Measurements from ENCODE around the gene MARVELD1.

Gene MARVELD1

DNA sequence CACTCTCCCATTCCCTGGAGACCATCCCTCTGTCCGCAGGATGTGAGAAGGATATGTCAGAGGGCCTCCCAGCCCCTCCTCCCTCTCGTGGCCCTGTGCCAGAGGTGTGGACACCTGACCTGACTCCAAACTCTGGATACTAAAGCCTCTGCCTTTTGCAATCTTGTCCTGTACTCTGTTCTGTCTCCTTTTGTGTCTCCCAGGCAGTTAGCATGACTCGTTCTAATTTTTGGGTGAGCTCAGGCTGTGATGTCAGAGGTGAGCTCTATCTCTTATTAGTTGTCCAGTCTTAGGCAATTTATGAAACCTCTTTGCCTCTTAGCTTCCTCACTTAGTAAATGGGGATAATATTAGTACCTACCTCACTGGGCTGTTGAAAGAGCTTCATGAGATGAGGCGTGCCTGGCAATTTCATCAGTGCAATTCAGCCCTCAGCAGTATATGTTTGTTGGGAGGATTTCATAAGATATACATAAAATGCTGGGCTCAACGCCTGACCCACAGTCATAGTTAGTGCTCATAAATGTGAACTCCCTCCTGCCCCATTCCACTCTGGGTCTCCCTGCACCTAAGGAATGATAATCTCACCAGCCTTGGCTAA, 10.9 kb downstream of the MARVELD1 start:
- TF ChIP-seq GATA2 (IDR thresholded peaks at IDR 0.05; ENCODE audit: low read depth, low read length) = no peak
- TF ChIP-seq GATA3 (IDR thresholded peaks at IDR 0.05; ENCODE audit: low read depth, low read length) = no peak

DNA sequence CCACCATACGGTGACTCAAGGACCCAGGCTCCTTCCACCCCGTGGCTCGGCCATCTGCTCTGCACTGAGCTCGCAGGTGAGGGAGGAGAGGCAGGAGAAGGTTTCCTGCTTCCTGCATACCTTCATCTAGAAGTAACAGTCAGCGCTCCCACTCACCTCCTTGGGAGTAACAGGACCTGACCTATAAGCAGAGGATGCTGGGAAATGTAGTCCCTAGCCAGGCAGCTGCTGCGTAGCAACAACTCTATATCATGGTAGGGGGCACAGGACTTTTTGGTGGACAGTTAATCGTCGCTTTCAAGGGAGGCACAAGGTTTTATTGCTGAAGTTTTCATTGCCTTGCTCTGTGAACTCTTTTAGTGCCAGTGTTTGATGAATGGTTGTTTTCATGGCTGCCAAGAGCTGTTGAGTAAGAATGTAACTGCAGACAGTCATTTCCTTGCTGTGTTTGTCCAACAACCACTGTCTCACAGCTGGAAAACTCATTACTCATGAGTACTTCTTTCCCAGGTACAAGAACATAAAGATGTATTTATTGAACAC, 13.2 kb downstream of the MARVELD1 start:
- TF ChIP-seq GATA2 (IDR thresholded peaks at IDR 0.05; ENCODE audit: low read depth, low read length) (no peak), GATA3 (IDR thresholded peaks at IDR 0.05; ENCODE audit: low read depth, low read length) (no peak)

DNA sequence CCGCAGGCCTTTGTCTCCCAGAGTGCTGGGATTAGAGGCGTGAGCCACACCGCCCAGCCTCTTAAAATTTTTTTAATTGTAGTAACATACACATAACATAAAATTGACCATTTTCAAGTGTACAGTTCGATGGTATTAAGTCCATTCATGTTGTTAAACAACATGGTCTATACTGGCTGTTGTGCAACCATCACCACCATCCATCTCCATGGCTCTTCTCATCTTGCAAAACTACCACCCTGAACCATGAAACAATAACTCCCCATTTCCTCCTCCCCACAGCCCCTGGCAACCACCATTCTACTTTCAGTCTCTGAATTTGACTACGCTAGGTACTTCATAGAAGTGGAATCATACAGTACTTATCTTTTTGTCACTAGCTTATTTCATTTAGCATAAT, 15.5 kb downstream of the MARVELD1 start:
- TF ChIP-seq GATA2 (IDR thresholded peaks at IDR 0.05; ENCODE audit: low read depth, low read length) (no peak), GATA3 (IDR thresholded peaks at IDR 0.05; ENCODE audit: low read depth, low read length) (no peak)

DNA sequence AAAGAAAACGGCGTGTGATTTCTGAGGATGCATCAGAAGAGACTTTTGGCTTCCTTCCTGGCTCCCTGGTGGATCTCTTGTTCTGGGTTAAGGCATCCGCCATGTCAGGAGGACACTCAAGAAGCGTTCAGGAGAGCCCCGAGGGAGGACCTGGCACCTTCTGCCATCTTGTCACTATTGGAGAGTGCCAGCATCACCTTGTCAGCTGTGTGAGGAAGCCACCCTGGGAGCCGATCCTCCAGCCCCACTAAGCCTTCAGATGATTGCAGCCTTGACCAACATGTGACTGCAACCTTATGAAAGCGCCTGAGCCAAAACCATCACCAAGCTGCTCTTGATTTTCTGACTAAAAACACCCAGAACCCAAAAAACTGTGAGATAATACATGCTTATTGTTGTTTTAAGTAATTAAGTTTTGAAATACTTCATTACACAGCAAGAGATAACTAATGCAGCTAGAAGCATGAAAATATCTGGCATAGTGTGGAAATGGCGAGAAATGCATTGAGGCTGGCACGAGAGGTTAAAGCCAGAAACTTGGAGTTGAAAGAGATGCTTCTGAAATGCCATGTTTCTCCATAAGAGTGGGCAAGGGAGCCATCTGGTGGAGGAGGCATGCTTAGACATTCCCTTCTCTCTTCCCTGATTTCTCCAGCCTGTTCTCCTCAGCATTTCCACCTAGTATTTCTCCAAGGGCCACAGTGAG, 18.0 kb downstream of the MARVELD1 start:
- TF ChIP-seq GATA3 (IDR thresholded peaks at IDR 0.05; ENCODE audit: low read depth, low read length) (no peak), GATA2 (IDR thresholded peaks at IDR 0.05; ENCODE audit: low read depth, low read length) (no peak)

DNA sequence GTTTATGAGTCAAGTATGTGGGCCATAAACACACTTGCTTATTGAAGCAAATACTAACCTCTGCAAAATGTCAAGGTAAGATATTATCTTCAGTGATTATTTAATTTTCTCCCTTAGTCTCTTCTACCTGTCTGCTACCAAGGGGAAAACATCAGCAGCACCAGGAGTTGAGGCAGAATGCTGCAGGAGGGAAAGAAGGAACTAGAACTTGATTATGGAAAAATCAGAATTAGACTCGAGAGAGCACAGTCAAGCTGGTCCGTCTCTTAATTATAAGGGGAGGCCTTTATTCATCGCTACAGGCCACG, 18.5 kb downstream of the MARVELD1 start:
- TF ChIP-seq GATA3 (IDR thresholded peaks at IDR 0.05; ENCODE audit: low read depth, low read length) (no peak), GATA2 (IDR thresholded peaks at IDR 0.05; ENCODE audit: low read depth, low read length) (no peak)

DNA sequence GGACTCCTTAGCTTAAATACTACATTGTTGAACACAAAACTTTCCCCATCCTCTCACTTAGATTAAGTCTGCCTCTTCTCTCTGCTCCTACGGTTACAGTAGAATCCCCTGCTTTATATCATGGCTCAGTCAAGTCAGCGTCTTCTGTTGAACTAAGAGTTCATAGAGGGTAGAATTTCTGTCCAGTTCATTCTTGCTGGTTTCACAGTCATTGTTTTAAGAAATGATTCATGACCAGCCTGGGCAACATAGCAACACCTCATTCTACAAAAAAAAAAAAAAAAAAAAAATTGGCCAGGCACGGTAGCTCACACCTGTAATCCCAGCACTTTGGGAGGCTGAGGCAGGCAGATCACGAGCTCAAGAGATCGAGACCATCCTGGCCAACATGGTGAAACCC, 19.7 kb downstream of the MARVELD1 start:
- no peak for TF ChIP-seq GATA2 (IDR thresholded peaks at IDR 0.05; ENCODE audit: low read depth, low read length)
- no peak for TF ChIP-seq GATA3 (IDR thresholded peaks at IDR 0.05; ENCODE audit: low read depth, low read length)

DNA sequence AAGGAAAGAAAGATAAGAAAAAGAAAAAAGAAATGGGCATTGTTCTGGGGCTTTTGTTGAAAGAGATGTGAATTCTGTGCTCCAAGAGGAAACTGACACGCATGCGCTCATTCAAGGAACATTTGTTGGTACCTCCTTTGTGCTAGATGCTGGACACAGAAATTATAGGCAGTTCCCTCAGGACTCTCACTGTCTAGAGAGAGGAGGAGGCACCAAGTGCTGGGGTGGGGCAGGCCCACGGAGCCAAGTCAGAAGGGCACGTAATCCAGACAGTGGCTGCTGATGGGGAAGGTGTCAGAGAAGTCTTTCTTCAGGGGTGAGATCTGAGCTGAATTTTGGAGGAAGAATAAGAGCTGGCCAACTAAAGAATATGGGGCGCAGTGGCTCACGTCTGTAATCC, 20.5 kb downstream of the MARVELD1 start:
- TF ChIP-seq GATA2 (IDR thresholded peaks at IDR 0.05; ENCODE audit: low read depth, low read length) (no peak), GATA3 (IDR thresholded peaks at IDR 0.05; ENCODE audit: low read depth, low read length) (no peak)

DNA sequence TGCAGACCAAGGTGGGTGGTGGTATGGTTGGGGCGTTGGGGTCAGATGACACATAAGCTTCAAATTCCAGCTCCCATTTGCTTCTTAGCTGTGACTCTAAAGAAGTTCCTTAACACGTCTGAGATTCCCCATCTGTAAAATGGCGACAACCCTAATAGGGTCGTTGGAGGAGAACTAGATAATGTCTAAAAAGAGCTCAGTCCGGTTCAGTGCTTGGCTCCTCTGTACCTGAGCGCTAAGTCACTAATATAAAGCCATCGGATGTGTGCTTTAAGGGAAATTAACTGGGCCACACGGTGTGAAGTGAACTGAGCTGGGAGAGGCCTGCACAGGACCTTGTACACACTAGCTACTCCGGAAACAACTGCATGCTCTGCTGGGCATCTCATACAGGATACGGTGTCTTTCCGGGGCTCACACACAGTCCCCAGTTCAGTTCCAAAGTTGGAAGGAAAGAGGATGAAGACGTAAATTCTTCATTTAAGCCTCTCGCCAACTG, 22.9 kb downstream of the MARVELD1 start:
- no peak for TF ChIP-seq GATA2 (IDR thresholded peaks at IDR 0.05; ENCODE audit: low read depth, low read length)
- TF ChIP-seq GATA3 (IDR thresholded peaks at IDR 0.05; ENCODE audit: low read depth, low read length) = no peak

DNA sequence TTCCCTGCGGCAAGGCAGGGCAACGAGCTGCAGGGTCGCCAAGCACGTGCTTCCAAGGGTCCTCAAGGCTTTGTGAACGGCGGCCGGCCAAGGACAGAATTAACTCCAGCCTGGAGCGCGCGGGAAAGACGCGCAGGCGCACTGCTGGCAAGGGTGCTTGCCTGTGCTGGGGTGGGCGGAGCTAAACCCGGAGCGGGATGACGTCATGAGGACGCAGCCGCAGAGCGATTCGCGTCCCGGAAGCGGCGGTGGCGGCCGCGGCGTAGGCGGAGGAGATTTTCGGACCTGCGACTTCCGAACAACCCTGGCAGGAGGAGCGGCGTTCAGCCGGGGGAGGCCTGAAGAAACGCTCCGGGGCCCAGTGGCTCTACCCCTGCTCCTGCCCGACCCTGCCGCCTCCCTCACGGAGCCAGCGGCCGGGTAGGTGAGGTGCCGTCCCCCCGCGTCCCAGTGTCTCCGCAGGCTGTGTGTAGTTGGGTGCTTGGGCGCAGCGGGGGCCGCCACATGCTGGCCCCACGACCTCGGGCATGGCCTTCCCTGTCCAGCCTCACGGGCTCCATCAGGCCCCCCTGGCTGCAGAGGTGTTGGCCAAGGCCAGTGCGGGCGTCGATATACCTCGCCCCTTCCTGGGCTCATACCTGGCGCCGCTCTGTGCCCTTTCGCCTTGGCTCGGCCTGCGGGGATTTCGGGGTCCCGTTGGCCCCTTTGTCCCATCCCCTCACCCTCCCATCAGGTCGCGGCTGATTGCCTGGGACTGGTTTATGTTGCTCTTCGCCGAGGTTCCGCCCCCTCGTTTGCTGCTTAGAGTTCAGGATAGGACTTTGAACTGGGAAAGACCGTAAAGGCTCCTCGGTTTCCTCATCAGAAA, 23.6 kb downstream of the MARVELD1 start, which contains the start of gene ZFYVE27:
Gene ZFYVE27 (plus strand): TSS at position 227 of the 868 bp plus-strand sequence. CDS start 1,350 bp downstream, outside the sequence.
- TF ChIP-seq GATA3 (IDR thresholded peaks at IDR 0.05; ENCODE audit: low read depth, low read length) = no peak

DNA sequence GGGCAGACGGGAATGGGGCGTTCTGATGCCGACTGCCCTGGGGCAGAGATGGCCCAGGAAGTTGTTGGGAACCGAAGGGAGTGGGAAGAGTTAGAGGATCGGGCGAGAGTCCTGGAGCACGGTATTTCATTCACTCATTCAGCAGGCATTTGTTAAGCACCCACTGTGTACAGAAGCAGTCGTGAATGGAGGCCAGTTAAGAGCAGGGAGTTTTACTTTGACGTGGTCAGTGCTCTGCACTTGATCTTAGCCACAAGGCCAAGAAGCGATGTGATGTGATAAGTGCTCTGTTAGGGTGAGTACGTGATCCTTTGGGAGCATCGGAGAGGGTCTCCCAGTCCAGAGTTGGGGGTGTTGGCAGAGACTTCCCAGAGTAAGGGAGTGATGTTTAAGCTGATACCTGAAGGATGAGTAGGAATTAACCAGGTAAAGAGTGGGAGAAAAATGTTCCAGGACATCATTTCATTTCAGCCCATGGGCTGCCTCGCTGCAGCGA, 24.3 kb downstream of the MARVELD1 start:
- TF ChIP-seq GATA3 (IDR thresholded peaks at IDR 0.05; ENCODE audit: low read depth, low read length) = no peak
- TF ChIP-seq GATA2 (IDR thresholded peaks at IDR 0.05; ENCODE audit: low read depth, low read length) = no peak

DNA sequence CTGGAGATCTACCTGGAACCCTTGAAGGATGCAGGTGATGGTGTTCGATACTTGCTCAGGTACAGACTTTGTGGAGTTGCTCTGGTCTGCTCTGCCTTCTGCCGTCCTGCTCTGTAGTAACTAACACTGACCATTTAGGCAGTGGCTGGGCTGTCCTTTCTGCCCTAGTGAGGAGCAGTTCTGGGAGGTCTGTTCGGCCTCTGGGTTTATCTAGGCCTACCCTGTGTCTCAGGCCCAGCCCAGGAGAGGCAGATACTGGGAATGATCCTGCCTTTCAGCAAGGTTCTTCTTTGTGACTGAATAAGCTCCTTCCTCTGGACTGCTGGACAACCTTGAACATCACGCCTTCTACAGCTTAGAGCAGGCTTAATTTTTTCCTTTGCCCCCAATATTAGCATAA, 25.1 kb downstream of the MARVELD1 start:
- TF ChIP-seq GATA3 (IDR thresholded peaks at IDR 0.05; ENCODE audit: low read depth, low read length) (no peak), GATA2 (IDR thresholded peaks at IDR 0.05; ENCODE audit: low read depth, low read length) (no peak)

DNA sequence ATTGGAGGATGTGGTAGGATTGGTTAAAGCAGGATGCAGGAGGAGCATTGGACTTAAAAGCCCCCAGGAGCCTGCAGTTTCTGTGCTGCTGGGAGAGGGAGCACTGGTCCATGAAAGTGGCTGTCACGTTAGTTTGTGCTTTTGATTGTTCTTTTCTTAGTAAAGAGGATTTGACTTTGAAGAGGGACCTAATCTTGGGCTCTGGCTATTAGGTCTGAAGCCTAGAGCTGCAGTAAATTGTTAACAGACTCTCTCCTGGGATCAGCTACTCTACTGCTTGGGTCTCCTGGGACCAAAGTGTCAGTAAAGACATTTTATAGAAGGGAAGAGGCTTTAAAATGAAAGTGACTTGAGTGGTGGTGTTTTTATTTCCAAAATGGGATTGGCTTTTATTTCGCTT, 27.1 kb downstream of the MARVELD1 start:
- TF ChIP-seq GATA3 (IDR thresholded peaks at IDR 0.05; ENCODE audit: low read depth, low read length) (no peak), GATA2 (IDR thresholded peaks at IDR 0.05; ENCODE audit: low read depth, low read length) (no peak)

DNA sequence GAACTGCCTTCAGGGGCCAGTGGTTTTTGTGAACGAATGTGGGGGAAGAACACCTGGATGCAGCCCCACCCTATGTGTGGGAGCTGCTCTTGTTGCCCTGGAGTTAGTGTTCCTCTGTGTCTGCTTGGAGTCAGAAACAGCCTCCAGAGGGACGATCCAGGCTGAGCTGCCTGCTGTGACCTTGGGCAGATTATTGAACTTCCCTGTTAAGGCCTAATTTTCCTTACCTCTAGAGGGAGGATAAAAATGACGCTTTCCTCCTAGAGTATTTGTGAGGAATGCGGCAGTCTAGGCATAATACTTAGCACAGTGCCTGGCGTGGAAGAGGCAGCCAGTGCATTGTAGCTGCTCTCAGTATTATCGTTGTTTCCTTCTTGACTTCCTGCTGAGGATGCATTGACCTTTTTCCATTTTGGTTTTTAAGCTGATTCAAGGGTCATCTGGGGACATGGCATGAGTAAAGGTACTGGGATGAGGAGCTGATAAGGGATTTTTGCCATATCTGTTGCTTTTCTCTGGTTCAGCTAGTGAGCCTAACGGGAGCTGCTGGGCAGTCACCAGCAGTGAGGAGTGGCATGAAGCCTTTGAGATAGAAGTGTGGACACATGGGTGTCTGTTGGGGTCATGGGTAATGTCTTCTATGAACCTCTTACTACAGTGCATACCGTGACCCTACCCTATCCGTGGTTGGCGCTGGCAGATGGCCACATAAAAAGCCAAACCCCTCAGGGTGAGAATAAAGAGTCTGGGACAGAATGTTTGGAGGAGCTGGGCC, 29.8 kb downstream of the MARVELD1 start:
- TF ChIP-seq GATA2 (IDR thresholded peaks at IDR 0.05; ENCODE audit: low read depth, low read length) (no peak), GATA3 (IDR thresholded peaks at IDR 0.05; ENCODE audit: low read depth, low read length) (no peak)

All from SH-SY5Y (cell line).